Neural progenitor cell (in vitro differentiated cells): ENCODE data around the gene TREH.

Experiments used
- CTCF ChIP-seq: fragments of 200-600 bp; sonication (generic); IDR thresholded peaks from 2 replicates; pipeline ENCODE4 v1.5.1; 2017; ENCODE audit warnings: antibody characterized with exemption, mild to moderate bottlenecking
- EZH2 ChIP-seq: fragments of 200-600 bp; sonication (generic); IDR thresholded peaks from 2 replicates; pipeline ENCODE4 v1.6.1; 2017; ENCODE audit warnings: antibody characterized with exemption, mild to moderate bottlenecking, moderate library complexity
- EZH2phosphoT487 ChIP-seq: fragments of 200-600 bp; sonication (generic); IDR thresholded peaks from 2 replicates; pipeline ENCODE4 v1.6.1; 2017; ENCODE audit warnings: antibody characterized with exemption

DNA sequence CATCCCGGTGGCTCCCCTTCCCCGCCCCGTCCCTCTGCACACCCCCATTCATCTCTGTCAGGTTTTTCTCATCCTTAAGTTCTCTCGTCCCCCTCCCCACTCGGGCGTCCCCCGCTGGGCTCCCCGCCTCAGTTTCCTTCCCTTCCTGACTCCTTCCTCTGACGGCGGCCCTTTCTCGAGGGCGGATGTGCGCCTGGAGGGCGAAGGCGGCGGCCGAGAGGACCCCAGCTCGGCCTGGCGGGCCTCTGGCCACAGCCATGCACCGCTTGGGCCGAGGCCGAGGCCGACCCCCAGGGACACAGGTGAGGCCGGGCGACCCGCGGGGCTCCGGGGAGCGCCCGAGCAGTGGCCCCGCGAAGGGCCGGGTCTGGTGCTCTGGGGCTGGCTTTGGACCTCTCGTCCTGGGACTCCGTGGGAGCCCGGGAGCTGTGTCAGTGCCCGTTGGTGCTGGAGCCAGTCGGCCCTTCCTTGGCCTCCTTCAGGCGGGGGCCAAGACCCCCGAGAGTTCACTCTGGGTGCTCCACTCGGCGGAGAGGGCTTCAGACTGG is 69.2 kb downstream of the TREH start:
- TF ChIP-seq EZH2 (peak; percentile 98), CTCF (no peak), EZH2phosphoT487 (peak; percentile 95)
